ENCODE measurements around the gene FCHO1.

Gene FCHO1

GRCh38 chr19:17829855-17830566 lies 78.7 kb downstream of the FCHO1 start:
- TF ChIP-seq CTCF (conservative IDR thresholded peaks at IDR 0.05; ENCODE audit: low read depth, low read length): no peak
- no peak overlapping the region for H3K9ac ChIP-seq
- no peak overlapping the region for H2AFZ ChIP-seq (ENCODE audit: low read depth)
- no peak overlapping the region for H3K27ac ChIP-seq
- H3K79me2 ChIP-seq (ENCODE audit: insufficient read depth, low read depth): no peaks in the 10 kb centered on the region
- H3K4me3 ChIP-seq (IDR thresholded peaks at IDR 0.05; ENCODE audit: insufficient read depth, low read depth, low read length): no peak overlapping the region
- no peaks in the 10 kb centered on the region for H3K36me3 ChIP-seq (ENCODE audit: insufficient read depth)
- H3K27me3 ChIP-seq (ENCODE audit: insufficient read depth, low read depth): no peaks in the 10 kb centered on the region
- H3K4me2 ChIP-seq: no peak overlapping the region
- no peaks in the 10 kb centered on the region for H3K4me1 ChIP-seq (ENCODE audit: low read depth, poor library complexity, severe bottlenecking)
- H4K20me1 ChIP-seq (ENCODE audit: insufficient read depth): no peaks in the 10 kb centered on the region

- Histone ChIP-seq H4K20me1 (ENCODE audit: insufficient read depth) (no peaks in the 10 kb centered on the region), H2AFZ (ENCODE audit: low read depth) (no peak overlapping the region), H3K27ac (no peak overlapping the region), H3K79me2 (ENCODE audit: insufficient read depth, low read depth) (no peaks in the 10 kb centered on the region), H3K4me2 (no peak overlapping the region), H3K4me3 (IDR thresholded peaks at IDR 0.05; ENCODE audit: insufficient read depth, low read depth, low read length) (no peak overlapping the region), H3K4me1 (ENCODE audit: low read depth, poor library complexity, severe bottlenecking) (no peaks in the 10 kb centered on the region), H3K9ac (no peak overlapping the region), H3K27me3 (ENCODE audit: insufficient read depth, low read depth) (no peaks in the 10 kb centered on the region), H3K36me3 (ENCODE audit: insufficient read depth) (no peaks in the 10 kb centered on the region)
- no peak for TF ChIP-seq CTCF (conservative IDR thresholded peaks at IDR 0.05; ENCODE audit: low read depth, low read length)
Measured at GRCh38 chr19:17830567-17831418, 79.5 kb downstream of the FCHO1 start.

- H3K79me2 ChIP-seq (ENCODE audit: insufficient read depth, low read depth): no peaks in the 10 kb centered on the region
- no peaks in the 10 kb centered on the region for H3K27me3 ChIP-seq (ENCODE audit: insufficient read depth, low read depth)
- no peak overlapping the region for H3K4me2 ChIP-seq
- no peaks in the 10 kb centered on the region for H4K20me1 ChIP-seq (ENCODE audit: insufficient read depth)
- TF ChIP-seq CTCF (conservative IDR thresholded peaks at IDR 0.05; ENCODE audit: low read depth, low read length): no peak
- H3K27ac ChIP-seq: no peak overlapping the region
- H2AFZ ChIP-seq (ENCODE audit: low read depth): no peak overlapping the region
- no peaks in the 10 kb centered on the region for H3K4me1 ChIP-seq (ENCODE audit: low read depth, poor library complexity, severe bottlenecking)
- no peak overlapping the region for H3K4me3 ChIP-seq (IDR thresholded peaks at IDR 0.05; ENCODE audit: insufficient read depth, low read depth, low read length)
- no peak overlapping the region for H3K9ac ChIP-seq
- H3K36me3 ChIP-seq (ENCODE audit: insufficient read depth): no peaks in the 10 kb centered on the region
Measured at GRCh38 chr19:17831419-17831888, 80.2 kb downstream of the FCHO1 start.

- Histone ChIP-seq H3K79me2 (ENCODE audit: insufficient read depth, low read depth) (no peaks in the 10 kb centered on the region), H3K4me3 (IDR thresholded peaks at IDR 0.05; ENCODE audit: insufficient read depth, low read depth, low read length) (no peak overlapping the region), H3K27me3 (ENCODE audit: insufficient read depth, low read depth) (no peaks in the 10 kb centered on the region), H3K27ac (no peak overlapping the region), H3K36me3 (ENCODE audit: insufficient read depth) (no peaks in the 10 kb centered on the region), H2AFZ (ENCODE audit: low read depth) (no peak overlapping the region), H3K4me1 (ENCODE audit: low read depth, poor library complexity, severe bottlenecking) (no peaks in the 10 kb centered on the region), H3K4me2 (no peak overlapping the region), H3K9ac (no peak overlapping the region), H4K20me1 (ENCODE audit: insufficient read depth) (no peaks in the 10 kb centered on the region)
- TF ChIP-seq CTCF (conservative IDR thresholded peaks at IDR 0.05; ENCODE audit: low read depth, low read length): no peak
Measured at GRCh38 chr19:17832443-17833208, 81.3 kb downstream of the FCHO1 start.

Data from KMS-11 (cell line).